ENCODE measurements around the gene UBTD1.
"Not testable (repeated sequence)": the region's sequence is repeated elsewhere in the genome, so short reads cannot be mapped to it uniquely, and the experiment has no call there.

The UBTD1 gene

GRCh38 chr10:97519342-97519741, 20.6 kb downstream of the UBTD1 start:
- no peak for DNase-seq (ENCODE audit: low read depth)
- H3K4me3 ChIP-seq (ENCODE audit: low read length) = no peak overlapping the region
- TF ChIP-seq CTCF (IDR thresholded peaks at IDR 0.05; ENCODE audit: insufficient read depth, low read depth, low read length, missing control alignments) = no peak

GRCh38 chr10:97520520-97520919, 21.8 kb downstream of the UBTD1 start:
- no peak overlapping the region for H3K4me3 ChIP-seq (ENCODE audit: low read length)
- no peak for TF ChIP-seq CTCF (IDR thresholded peaks at IDR 0.05; ENCODE audit: insufficient read depth, low read depth, low read length, missing control alignments)
- no peak for DNase-seq (ENCODE audit: low read depth)

- DNase-seq (ENCODE audit: low read depth) = no peak
- H3K4me3 ChIP-seq (ENCODE audit: low read length) = no peak overlapping the region
- TF ChIP-seq CTCF (IDR thresholded peaks at IDR 0.05; ENCODE audit: insufficient read depth, low read depth, low read length, missing control alignments) = no peak
Observed at GRCh38 chr10:97520978-97521761, 22.4 kb downstream of the UBTD1 start.

GRCh38 chr10:97522071-97522470, 23.3 kb downstream of the UBTD1 start:
- no peak overlapping the region for H3K4me3 ChIP-seq (ENCODE audit: low read length)
- DNase-seq (ENCODE audit: low read depth) = no peak
- TF ChIP-seq CTCF (IDR thresholded peaks at IDR 0.05; ENCODE audit: insufficient read depth, low read depth, low read length, missing control alignments) = no peak

GRCh38 chr10:97522937-97523336, 24.2 kb downstream of the UBTD1 start:
- H3K4me3 ChIP-seq (ENCODE audit: low read length) = no peak overlapping the region
- no peak for TF ChIP-seq CTCF (IDR thresholded peaks at IDR 0.05; ENCODE audit: insufficient read depth, low read depth, low read length, missing control alignments)
- no peak for DNase-seq (ENCODE audit: low read depth)

- no peak overlapping the region for H3K4me3 ChIP-seq (ENCODE audit: low read length)
- no peak for DNase-seq (ENCODE audit: low read depth)
- TF ChIP-seq CTCF (IDR thresholded peaks at IDR 0.05; ENCODE audit: insufficient read depth, low read depth, low read length, missing control alignments) = no peak
Observed at GRCh38 chr10:97525086-97525485, 26.4 kb downstream of the UBTD1 start.

- no peak for DNase-seq (ENCODE audit: low read depth)
- no peak for TF ChIP-seq CTCF (IDR thresholded peaks at IDR 0.05; ENCODE audit: insufficient read depth, low read depth, low read length, missing control alignments)
- no peak overlapping the region for H3K4me3 ChIP-seq (ENCODE audit: low read length)
Observed at GRCh38 chr10:97525683-97526110, 27.0 kb downstream of the UBTD1 start.

- not testable (repeated sequence) for DNase-seq (ENCODE audit: low read depth)
Observed at GRCh38 chr10:97528876-97529275, 30.2 kb downstream of the UBTD1 start.

More at GRCh38 chr10:97528876-97529275, 30.2 kb downstream of the UBTD1 start:
- not testable (repeated sequence) for H3K4me3 ChIP-seq (ENCODE audit: low read length)
